GM12891 (cell line): ENCODE measurements around the gene DCST2.

ENCODE experiments used
- POLR2A ChIP-seq: IDR thresholded peaks from 2 replicates; pipeline ENCODE4 v1.6.1; 2011; ENCODE audit warnings: low read depth, low read length, control low read depth
- POLR2AphosphoS5 ChIP-seq: IDR thresholded peaks from 2 replicates; pipeline ENCODE4 v1.6.1; 2011; ENCODE audit warnings: low read depth, low read length, control low read depth
- POU2F2 ChIP-seq: IDR thresholded peaks from 2 replicates; pipeline ENCODE4 v1.6.1; 2011; ENCODE audit warnings: low read depth, mild to moderate bottlenecking, control low read depth, low read length, moderate library complexity
- SPI1 ChIP-seq: IDR thresholded peaks from 2 replicates; pipeline ENCODE4 v1.6.1; 2011; ENCODE audit warnings: low read depth, low read length, control low read depth
- TAF1 ChIP-seq: IDR thresholded peaks from 2 replicates; pipeline ENCODE4 v1.6.1; 2011; ENCODE audit warnings: low read depth, low read length, control low read depth

DNA sequence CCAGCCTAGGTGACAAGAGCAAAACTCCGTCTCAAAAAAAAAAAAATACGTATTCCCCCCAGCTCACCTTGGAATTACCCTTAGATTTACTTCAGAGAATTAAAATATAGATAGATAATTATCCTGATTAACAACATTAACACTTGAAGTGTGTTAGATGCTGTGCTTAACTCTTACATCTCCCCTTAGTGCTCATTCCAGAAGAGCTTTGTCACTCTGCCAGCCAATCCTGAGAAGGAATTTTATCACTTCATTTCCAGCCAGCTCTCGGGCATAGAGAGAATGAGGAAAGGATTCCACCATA is 61.4 kb downstream of the DCST2 start:
- no peak for TF ChIP-seq POLR2A
- TF ChIP-seq POLR2AphosphoS5 = no peak
- no peak for TF ChIP-seq TAF1
- TF ChIP-seq SPI1 = no peak
- TF ChIP-seq POU2F2 = no peak
